Measurements from ENCODE around the gene CATSPERZ.

CATSPERZ gene

GRCh38 chr11:64299847-64300648, at the start of gene CATSPERZ:
CATSPERZ (plus strand) TSS chr11:64300358; CDS start chr11:64300411, 53 bp downstream.
- no peak for DNase-seq

- DNase-seq: no peak
Measured at GRCh38 chr11:64250415-64251015, 49.6 kb upstream of the CATSPERZ start.

- peak; percentile 65 for DNase-seq
Measured at GRCh38 chr11:64251016-64251752, 49.0 kb upstream of the CATSPERZ start, which contains the start of gene PLCB3. PLCB3 (plus strand) TSS chr11:64251530; CDS start chr11:64251650, 120 bp downstream.

GRCh38 chr11:64251753-64252002, 48.5 kb upstream of the CATSPERZ start:
- DNase-seq: no peak

- no peak for DNase-seq
Measured at GRCh38 chr11:64252003-64252872, 47.9 kb upstream of the CATSPERZ start.

GRCh38 chr11:64253043-64253442, 47.1 kb upstream of the CATSPERZ start:
- no peak for DNase-seq

GRCh38 chr11:64253481-64253880, 46.7 kb upstream of the CATSPERZ start:
- DNase-seq: no peak

- no peak for DNase-seq
Measured at GRCh38 chr11:64254326-64254725, 45.8 kb upstream of the CATSPERZ start.

- no peak for DNase-seq
Measured at GRCh38 chr11:64255135-64256128, 44.7 kb upstream of the CATSPERZ start.

GRCh38 chr11:64256300-64256699, 43.9 kb upstream of the CATSPERZ start:
- DNase-seq: no peak

GRCh38 chr11:64258356-64258755, 41.8 kb upstream of the CATSPERZ start:
- no peak for DNase-seq

- DNase-seq: no peak
Measured at GRCh38 chr11:64258946-64259532, 41.1 kb upstream of the CATSPERZ start.

- no peak for DNase-seq
Measured at GRCh38 chr11:64259533-64260067, 40.6 kb upstream of the CATSPERZ start.

GRCh38 chr11:64260147-64260708, 39.9 kb upstream of the CATSPERZ start:
- DNase-seq: no peak

- no peak for DNase-seq
Measured at GRCh38 chr11:64261556-64262080, 38.5 kb upstream of the CATSPERZ start.

- no peak for DNase-seq
Measured at GRCh38 chr11:64262271-64263002, 37.7 kb upstream of the CATSPERZ start.

GRCh38 chr11:64263021-64263946, 36.9 kb upstream of the CATSPERZ start:
- DNase-seq: no peak

- no peak for DNase-seq
Measured at GRCh38 chr11:64263947-64264317, 36.2 kb upstream of the CATSPERZ start.

Data from activated CD8-positive, alpha-beta memory T cell treated with anti-CD3 and anti-CD28 coated beads, Interleukin-2, amount 50 U/mL, for 4 hours (primary cell).